ENCODE data around the gene PLXNA2.

PLXNA2 gene

GRCh38 chr1:208108646-208109330, 135.4 kb downstream of the PLXNA2 start:
- DNase-seq: no peak

GRCh38 chr1:208108213-208108608, 136.0 kb downstream of the PLXNA2 start:
- DNase-seq: peak; percentile 82

- peak; percentile 93 for DNase-seq
Measured at GRCh38 chr1:208107425-208108212, 136.6 kb downstream of the PLXNA2 start.

GRCh38 chr1:208106218-208106617, 138.0 kb downstream of the PLXNA2 start:
- DNase-seq: no peak

GRCh38 chr1:208105756-208106155, 138.4 kb downstream of the PLXNA2 start:
- no peak for DNase-seq

- no peak for DNase-seq
Measured at GRCh38 chr1:208103597-208104513, 140.3 kb downstream of the PLXNA2 start.

GRCh38 chr1:208101661-208102431, 142.3 kb downstream of the PLXNA2 start:
- DNase-seq: no peak

- DNase-seq: no peak
Measured at GRCh38 chr1:208100906-208101305, 143.3 kb downstream of the PLXNA2 start.

GRCh38 chr1:208100106-208100505, 144.1 kb downstream of the PLXNA2 start:
- DNase-seq: no peak

GRCh38 chr1:208098773-208099172, 145.4 kb downstream of the PLXNA2 start:
- DNase-seq: no peak

- DNase-seq: peak; percentile 81
Measured at GRCh38 chr1:208093754-208094719, 150.1 kb downstream of the PLXNA2 start.

GRCh38 chr1:208093046-208093445, 151.1 kb downstream of the PLXNA2 start:
- DNase-seq: no peak

GRCh38 chr1:208090388-208091301, 153.5 kb downstream of the PLXNA2 start:
- DNase-seq: no peak

- DNase-seq: no peak
Measured at GRCh38 chr1:208089761-208090370, 154.3 kb downstream of the PLXNA2 start.

- DNase-seq: no peak
Measured at GRCh38 chr1:208089149-208089548, 155.0 kb downstream of the PLXNA2 start.

GRCh38 chr1:208088319-208088718, 155.9 kb downstream of the PLXNA2 start:
- DNase-seq: no peak

GRCh38 chr1:208085655-208086515, 158.3 kb downstream of the PLXNA2 start:
- no peak for DNase-seq

- no peak for DNase-seq
Measured at GRCh38 chr1:208084764-208085163, 159.4 kb downstream of the PLXNA2 start.

- DNase-seq: no peak
Measured at GRCh38 chr1:208084220-208084619, 160.0 kb downstream of the PLXNA2 start.

Measured in islet precursor cell (in vitro differentiated cells).